ENCODE results near the gene C1QTNF6.
"Not testable (repeated sequence)": the region's sequence is repeated elsewhere in the genome, so short reads cannot be mapped to it uniquely, and the experiment has no call there.

The C1QTNF6 gene

GRCh38 chr22:37187891-37188761 is at the start of gene C1QTNF6:
TSS of gene C1QTNF6 (minus strand) at chr22:37188247. CDS start at chr22:37188213, 34 bp downstream.
- DNase-seq (ENCODE audit: low spot score): no peak

GRCh38 chr22:37235897-37236607 is 48.0 kb upstream of the C1QTNF6 start:
- DNase-seq (ENCODE audit: low spot score): no peak

- DNase-seq (ENCODE audit: low spot score): no peak
Measured at GRCh38 chr22:37234736-37235711, 47.0 kb upstream of the C1QTNF6 start.

- DNase-seq (ENCODE audit: low spot score): no peak
Measured at GRCh38 chr22:37233751-37234631, 45.9 kb upstream of the C1QTNF6 start.

- not testable (repeated sequence) for DNase-seq (ENCODE audit: low spot score)
Measured at GRCh38 chr22:37233371-37233750, 45.3 kb upstream of the C1QTNF6 start.

- no peak for DNase-seq (ENCODE audit: low spot score)
Measured at GRCh38 chr22:37232140-37232998, 44.3 kb upstream of the C1QTNF6 start.

GRCh38 chr22:37231406-37232139 is 43.5 kb upstream of the C1QTNF6 start:
- DNase-seq (ENCODE audit: low spot score): no peak

GRCh38 chr22:37230673-37231405 is 42.8 kb upstream of the C1QTNF6 start:
- DNase-seq (ENCODE audit: low spot score): no peak

- DNase-seq (ENCODE audit: low spot score): no peak
Measured at GRCh38 chr22:37229805-37230672, 42.0 kb upstream of the C1QTNF6 start.

- no peak for DNase-seq (ENCODE audit: low spot score)
Measured at GRCh38 chr22:37229012-37229804, 41.2 kb upstream of the C1QTNF6 start.

- DNase-seq (ENCODE audit: low spot score): no peak
Measured at GRCh38 chr22:37228106-37229011, 40.3 kb upstream of the C1QTNF6 start.

- no peak for DNase-seq (ENCODE audit: low spot score)
Measured at GRCh38 chr22:37226514-37226913, 38.5 kb upstream of the C1QTNF6 start.

GRCh38 chr22:37226087-37226486 is 38.0 kb upstream of the C1QTNF6 start:
- DNase-seq (ENCODE audit: low spot score): no peak

- DNase-seq (ENCODE audit: low spot score): no peak
Measured at GRCh38 chr22:37225481-37225880, 37.4 kb upstream of the C1QTNF6 start.

- DNase-seq (ENCODE audit: low spot score): no peak
Measured at GRCh38 chr22:37224757-37225420, 36.8 kb upstream of the C1QTNF6 start.

Data from hematopoietic multipotent progenitor cell treated with erythropoietin and hydrocortisone succinate and interleukin-3 and kit ligand, for 15 days (in vitro differentiated cells).